Stimulated activated CD8-positive, alpha-beta memory T cell treated with anti-CD3 and anti-CD28 coated beads, Interleukin-7, amount 100 ng/mL, for 1 hour (primary cell): Measurements from ENCODE around the gene ACVR1.

ENCODE experiments used
- DNase-seq, 2 donors: peaks; one replicate each; pipeline ENCODE4 v3.0.0-alpha.2; 2020; ENCODE audit warnings: low read depth in 2 of 2

ACVR1 gene

GRCh38 chr2:157876066-157876785 is at the start of gene ACVR1:
ACVR1 (minus strand) TSS chr2:157876330; CDS start chr2:157799493, 76,837 bp downstream.
- DNase-seq = peak; percentile 47 to 48

DNA sequence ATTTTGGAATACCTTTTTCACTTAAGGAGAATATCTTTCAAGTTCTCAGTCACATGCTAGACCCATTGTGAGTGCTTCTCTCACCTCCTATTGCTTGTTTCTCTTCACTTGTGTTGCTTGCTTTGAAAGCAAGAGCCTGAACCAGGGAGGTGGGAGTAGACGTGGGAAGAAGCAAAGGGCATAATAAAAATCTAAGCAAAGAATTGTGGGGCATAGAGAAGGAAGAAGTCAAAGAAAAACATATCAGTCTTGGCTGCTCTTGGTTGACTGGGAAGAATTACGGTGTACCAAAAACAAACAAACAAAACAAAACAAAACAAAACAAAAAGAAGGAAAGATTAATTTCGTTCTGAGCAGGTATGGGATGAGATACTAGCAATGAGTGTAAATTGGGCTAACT is 48.9 kb upstream of the ACVR1 start:
- DNase-seq = no peak

DNA sequence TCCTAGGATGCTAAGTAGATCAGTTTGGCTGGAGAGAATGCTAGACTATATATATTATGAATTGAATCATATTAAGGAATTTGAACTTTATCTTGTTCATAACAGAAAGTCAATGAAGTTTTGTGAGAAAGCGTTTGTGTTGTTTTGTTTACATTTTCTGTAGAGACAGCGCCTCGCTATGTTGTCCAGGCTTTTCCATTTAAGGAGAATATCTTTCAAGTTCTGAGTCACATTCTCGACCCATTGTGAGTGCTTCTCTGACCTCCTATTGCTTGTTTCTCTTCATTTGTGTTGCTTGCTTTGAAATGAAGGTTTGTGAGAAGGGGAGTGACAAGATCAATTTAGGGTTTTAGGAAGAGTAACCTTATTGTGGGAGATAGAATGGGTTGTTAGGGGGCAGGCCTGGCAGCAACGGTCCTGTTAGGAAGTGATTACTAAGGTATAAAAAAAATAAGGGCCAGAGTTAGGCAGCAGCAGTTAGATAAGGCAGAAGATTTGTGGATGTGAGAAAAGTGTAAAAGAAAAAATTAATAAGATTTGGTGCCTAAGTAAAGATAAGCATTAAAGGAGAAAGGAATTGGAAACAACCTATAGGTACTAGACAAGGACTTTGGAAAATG is 47.6 kb upstream of the ACVR1 start:
- no peak for DNase-seq

DNA sequence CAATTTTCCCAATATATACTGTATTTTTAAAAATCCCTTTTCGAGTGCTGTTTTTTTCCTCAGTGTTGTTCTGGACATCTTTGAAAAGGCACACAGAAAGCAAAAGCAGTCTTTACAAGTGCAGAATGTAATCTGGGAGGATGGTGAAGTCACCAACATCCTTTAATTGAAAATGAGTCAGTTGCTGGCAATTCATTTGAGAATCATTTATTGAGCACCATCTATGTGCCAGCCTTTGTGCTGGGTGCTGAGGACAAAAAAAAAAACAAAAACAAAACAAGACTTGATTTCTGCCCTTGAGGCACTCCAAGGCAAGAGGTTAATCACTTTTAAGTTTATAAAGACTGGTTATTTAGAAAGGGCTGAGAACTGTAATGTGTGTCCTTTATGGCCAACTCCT is 46.7 kb upstream of the ACVR1 start:
- DNase-seq = no peak

GRCh38 chr2:157922336-157922735 is 46.2 kb upstream of the ACVR1 start:
- no peak for DNase-seq

- DNase-seq = no peak
These were observed 44.6 kb upstream of the ACVR1 start for GRCh38 chr2:157920736-157921135.

- DNase-seq = no peak
These were observed 43.1 kb upstream of the ACVR1 start for GRCh38 chr2:157919181-157919580.

DNA sequence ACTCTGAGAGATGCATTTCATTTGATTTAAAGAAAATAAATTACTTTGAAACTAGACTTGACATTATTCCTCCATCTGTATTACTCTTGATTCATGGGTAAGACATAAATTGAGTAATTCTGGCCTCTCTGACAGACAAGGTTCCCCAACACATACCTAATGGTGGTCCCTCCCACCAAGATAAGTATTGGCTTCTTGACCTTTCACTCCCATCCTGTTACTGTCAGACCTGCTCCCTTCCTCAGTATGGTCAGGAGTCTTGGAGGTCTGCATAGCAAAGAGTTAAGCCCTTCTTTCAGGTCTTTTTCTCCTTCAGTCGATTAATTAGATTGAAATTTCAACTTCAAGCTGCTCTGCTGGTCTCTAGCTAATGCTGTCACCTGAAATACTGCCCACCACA is 42.2 kb upstream of the ACVR1 start:
- no peak for DNase-seq

DNA sequence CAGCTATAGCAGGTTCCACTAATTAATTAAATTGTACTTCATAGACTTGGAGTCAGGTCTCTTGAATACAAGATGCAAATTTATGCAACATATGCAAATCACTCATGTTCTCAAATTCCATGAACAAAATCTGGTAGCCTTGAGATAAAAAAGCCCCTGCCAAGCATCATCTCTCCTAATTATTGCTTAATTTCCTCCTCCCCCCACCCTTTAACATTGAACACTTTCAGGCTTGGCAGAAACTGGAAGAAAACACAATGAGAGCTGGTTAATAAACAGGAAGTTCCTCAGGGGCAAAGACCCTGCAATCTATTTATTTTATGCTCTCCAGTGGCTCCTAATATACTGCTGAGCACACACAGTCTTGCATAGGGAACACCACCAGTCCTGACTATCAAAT is 35.6 kb upstream of the ACVR1 start:
- no peak for DNase-seq

DNA sequence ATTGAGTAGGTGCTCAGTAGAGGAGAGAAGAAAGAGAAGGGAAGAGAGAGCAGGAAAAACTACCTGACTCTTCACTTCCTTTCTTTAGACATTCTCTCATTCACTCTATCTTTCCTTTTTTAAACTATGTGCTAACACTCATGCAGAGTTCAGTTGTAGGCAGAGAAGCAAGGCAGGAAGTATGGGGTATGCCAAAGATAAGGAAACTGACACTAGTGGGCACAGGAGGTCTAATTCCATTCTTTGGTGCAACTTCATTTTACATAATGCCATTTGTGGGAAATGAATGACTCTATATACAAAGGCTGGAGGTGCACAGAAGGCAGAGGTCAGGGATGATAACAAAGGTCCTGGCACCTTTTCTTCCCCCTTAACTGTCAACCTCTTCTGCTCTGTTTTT is 35.1 kb upstream of the ACVR1 start:
- DNase-seq = no peak

- DNase-seq = no peak
These were observed 29.0 kb upstream of the ACVR1 start for GRCh38 chr2:157905092-157905491.

DNA sequence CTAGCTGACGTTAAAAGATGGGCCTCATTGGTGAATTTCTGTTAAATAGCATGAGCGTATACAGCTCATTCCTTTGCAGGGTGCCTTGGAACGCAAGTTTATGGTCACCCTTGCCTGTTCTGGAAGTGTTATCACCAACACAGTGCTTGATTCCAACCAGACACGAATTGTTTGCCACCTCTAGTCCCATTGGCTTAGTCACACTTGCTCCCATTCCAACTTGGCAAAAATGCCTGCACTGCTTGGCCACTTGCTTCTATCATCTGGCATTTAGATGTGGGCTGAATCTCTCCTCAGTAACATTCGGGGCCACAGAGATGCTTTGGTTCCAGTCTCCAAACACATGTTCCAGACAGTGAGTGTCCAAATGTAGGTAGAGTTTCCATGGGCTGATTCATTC is 27.5 kb upstream of the ACVR1 start:
- no peak for DNase-seq

- no peak for DNase-seq
These were observed 27.0 kb upstream of the ACVR1 start for GRCh38 chr2:157903151-157903550.

DNA sequence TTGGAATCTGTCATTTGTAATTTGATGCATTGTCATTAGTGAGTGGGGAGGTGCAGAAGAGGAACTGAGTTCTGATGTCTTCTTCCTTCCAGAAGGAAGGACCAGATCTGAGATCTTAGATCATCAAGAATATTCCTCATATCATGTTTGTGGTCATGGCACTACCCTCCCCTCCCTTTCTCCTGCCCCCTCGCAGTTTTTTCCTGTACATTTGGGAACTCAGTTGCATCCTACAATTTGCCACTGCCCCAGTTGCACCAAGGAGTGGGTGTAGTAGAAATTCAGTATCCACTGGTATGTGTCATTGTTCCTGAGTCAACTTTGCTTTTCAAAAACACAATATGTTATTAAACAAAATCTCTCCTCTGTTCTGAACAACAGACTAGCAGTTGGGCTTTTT is 26.6 kb upstream of the ACVR1 start:
- no peak for DNase-seq

DNA sequence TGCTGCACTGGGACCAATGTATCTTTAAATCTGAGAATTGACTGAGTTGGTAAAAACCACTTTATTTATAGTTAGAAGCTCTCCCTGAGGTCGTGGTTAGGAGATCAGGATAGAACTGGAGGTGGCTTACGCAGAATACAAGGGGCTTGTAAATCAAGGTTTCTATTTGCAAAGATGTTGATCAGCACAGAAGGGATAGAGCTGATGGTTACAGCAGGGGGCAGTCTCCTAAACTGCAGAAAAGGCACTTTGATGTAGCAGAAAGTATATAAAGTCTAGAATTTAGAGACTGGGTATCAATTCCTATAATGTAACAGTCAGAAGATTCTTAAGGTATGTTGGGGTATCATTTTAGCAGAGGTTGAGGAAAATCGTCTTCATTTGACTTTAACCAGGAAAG is 25.2 kb upstream of the ACVR1 start:
- DNase-seq = no peak

GRCh38 chr2:157900684-157901083 is 24.6 kb upstream of the ACVR1 start:
- no peak for DNase-seq

GRCh38 chr2:157900203-157900602 is 24.1 kb upstream of the ACVR1 start:
- no peak for DNase-seq

DNA sequence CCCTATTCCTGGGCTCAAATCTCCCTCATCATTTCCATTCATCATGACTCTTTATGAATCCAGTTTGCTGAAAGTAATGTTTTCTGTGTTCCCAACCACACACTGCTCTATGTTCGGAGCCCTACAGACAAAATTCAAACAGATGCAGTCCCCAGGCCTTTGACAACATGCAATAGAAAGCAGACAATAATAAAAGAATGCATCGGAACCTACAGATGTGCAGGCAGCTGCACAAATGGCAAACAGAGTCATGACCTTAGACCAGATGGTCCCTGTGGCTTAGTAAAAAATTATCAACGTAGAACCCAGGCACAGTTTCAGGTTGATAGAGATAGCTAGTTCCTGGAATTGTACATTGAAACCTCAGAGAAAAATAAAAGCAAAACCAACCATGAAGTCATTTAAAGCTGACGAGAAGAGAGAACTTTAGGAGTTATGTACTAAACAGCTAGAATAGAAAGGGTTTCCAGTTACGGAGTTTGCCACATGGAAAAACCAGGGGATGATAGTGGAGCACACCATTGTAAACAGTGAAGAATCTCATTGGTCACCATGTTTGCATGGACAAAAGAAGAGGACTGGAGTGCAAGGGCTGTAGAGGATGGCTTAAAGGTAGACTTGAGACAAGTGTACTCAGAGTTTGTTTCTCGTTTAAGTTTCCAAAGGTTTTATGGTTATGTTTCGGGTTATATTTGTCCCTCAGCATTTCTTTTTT is 23.2 kb upstream of the ACVR1 start:
- no peak for DNase-seq

GRCh38 chr2:157898591-157898996 is 22.5 kb upstream of the ACVR1 start:
- DNase-seq = no peak

GRCh38 chr2:157897106-157897971 is 21.2 kb upstream of the ACVR1 start:
- no peak for DNase-seq

GRCh38 chr2:157895531-157895930 is 19.4 kb upstream of the ACVR1 start:
- DNase-seq = no peak
